Astrocyte of the cerebellum (primary cell): ENCODE data around the gene TRAIP.

Source experiments
- DNase-seq: peaks from one replicate; pipeline ENCODE4 v3.0.0-alpha.2; 2011; ENCODE audit warnings: low read depth
- H3K4me3 ChIP-seq: 2 replicates; pipeline ENCODE4 v1.5.1; 2011; ENCODE audit warnings: mild to moderate bottlenecking, low read depth, low read length, moderate library complexity
- CTCF ChIP-seq: IDR thresholded peaks from 2 replicates; pipeline ENCODE4 v1.5.1; 2012; ENCODE audit warnings: low read length, low read depth, moderate library complexity, mild to moderate bottlenecking; ENCODE audit errors: missing control alignments
- in situ Hi-C: cut with HindIII; loops from 2 replicates; pipeline ENCODE4 v1.10.0; 2017; ENCODE audit warnings: low sequenced_read_pairs

The TRAIP gene

GRCh38 chr3:49873623-49874022, 17.3 kb upstream of the TRAIP start:
- DNase-seq = no peak
- in situ Hi-C loops = loop anchor here (25.0 kb wide), 2 partner anchors 136 to 189 kb away; no protein-coding TSS in a partner anchor
- H3K4me3 ChIP-seq = no peak overlapping the region
- no peak for TF ChIP-seq CTCF

- TF ChIP-seq CTCF = no peak
- DNase-seq = no peak
- H3K4me3 ChIP-seq = no peak overlapping the region
- in situ Hi-C loops = loop anchor here (25.0 kb wide), 2 partner anchors 136 to 189 kb away; no protein-coding TSS in a partner anchor
These were observed 16.5 kb upstream of the TRAIP start for GRCh38 chr3:49872801-49873281.

- TF ChIP-seq CTCF = no peak
- no peak overlapping the region for H3K4me3 ChIP-seq
- in situ Hi-C loops = loop anchor here (25.0 kb wide), 2 partner anchors 134 to 191 kb away; no protein-coding TSS in a partner anchor
- DNase-seq = no peak
These were observed 15.3 kb upstream of the TRAIP start for GRCh38 chr3:49871531-49872153.

- no peak for DNase-seq
- TF ChIP-seq CTCF = no peak
- in situ Hi-C loops = loop anchor here (5.0 to 25.0 kb wide), 3 partner anchors 98 to 193 kb away; no protein-coding TSS in a partner anchor
- H3K4me3 ChIP-seq = peak within 1 kb of the TSS; percentile 28
These were observed 13.3 kb upstream of the TRAIP start, which contains the start of gene CAMKV for GRCh38 chr3:49869525-49870126. Gene CAMKV, minus strand, starts transcription at chr3:49869906. Its CDS starts 7,518 bp downstream, at chr3:49862388.

GRCh38 chr3:49868862-49869466, 12.6 kb upstream of the TRAIP start:
- DNase-seq = no peak
- peak overlapping the region; percentile 28 for H3K4me3 ChIP-seq
- TF ChIP-seq CTCF = no peak
- in situ Hi-C loops = loop anchor here (5.0 to 25.0 kb wide), 3 partner anchors 98 to 193 kb away; no protein-coding TSS in a partner anchor

GRCh38 chr3:49867871-49868321, 11.5 kb upstream of the TRAIP start:
- DNase-seq = peak; percentile 18
- no peak for TF ChIP-seq CTCF
- in situ Hi-C loops = loop anchor here (5.0 to 25.0 kb wide), 3 partner anchors 99 to 194 kb away; no protein-coding TSS in a partner anchor
- H3K4me3 ChIP-seq = no peak overlapping the region
